ENCODE measurements around the gene ARFRP1. TPM values are rescaled to one million over a fixed set of nuclear protein-coding genes. Genes with fewer than 3 reads are reported as not detected.
A peak's percentile ranks its signal among the peaks of the same experiment; 100 is the strongest.
"Not testable (repeated sequence)": the region's sequence is repeated elsewhere in the genome, so short reads cannot be mapped to it uniquely, and the experiment has no call there.

ARFRP1 gene
- total RNA-seq, 1 donor from 2014 or later, result 66.0 TPM

- POLR2A ChIA-PET, result interaction anchor here (1.1 to 2.0 kb wide), 2 partner anchors 10 to 25 kb away, joined by 4 to 7 read pairs; partner anchors contain the start of gene GMEB2
- no peak for DNase-seq
These were observed 55.4 kb downstream of the ARFRP1 start for GRCh38 chr20:63652192-63652980.

GRCh38 chr20:63651942-63652191 lies 55.9 kb downstream of the ARFRP1 start:
- Mint-ChIP-seq H3K4me3 (peak overlapping the region; percentile 68), H3K9me3 (no peaks in the 10 kb centered on the region), H3K27ac (no peak overlapping the region), H3K36me3 (ENCODE audit: low read depth) (no peaks in the 10 kb centered on the region), H3K27me3 (peaks cover 6% of the 10 kb centered on the region), H3K4me1 (peaks cover 15% of the 10 kb centered on the region)
- TF ChIP-seq CTCF (IDR thresholded peaks at IDR 0.05), result no peak
- CTCF ChIA-PET, result no interaction called here
- no peak for DNase-seq
- no peak for ATAC-seq (ENCODE audit: low read depth)
- intact Hi-C loops (cut with micrococcal nuclease), result loop anchor here (10.0 kb wide), 1 partner anchor 83 kb away; the partner anchor contains the start of genes LIME1 and SLC2A4RG
- POLR2A ChIA-PET, result interaction anchor here (1.1 kb wide), 1 partner anchor 10 kb away, joined by 4 read pairs; no protein-coding TSS in a partner anchor

More at GRCh38 chr20:63652192-63652980, 55.4 kb downstream of the ARFRP1 start:
- Mint-ChIP-seq H3K27me3 (peaks cover 6% of the 10 kb centered on the region), H3K36me3 (ENCODE audit: low read depth) (no peaks in the 10 kb centered on the region), H3K4me1 (peaks cover 15% of the 10 kb centered on the region), H3K27ac (no peak overlapping the region), H3K9me3 (no peaks in the 10 kb centered on the region), H3K4me3 (peak overlapping the region; percentile 52)
- intact Hi-C loops (cut with micrococcal nuclease), result loop anchor here (10.0 kb wide), 1 partner anchor 82 kb away; the partner anchor contains the start of genes LIME1 and SLC2A4RG
- TF ChIP-seq CTCF (IDR thresholded peaks at IDR 0.05), result no peak
- CTCF ChIA-PET, result no interaction called here
- ATAC-seq (ENCODE audit: low read depth), result peak; percentile 35

GRCh38 chr20:63650486-63650885 lies 57.3 kb downstream of the ARFRP1 start:
- POLR2A ChIA-PET; H3K27ac Mint-ChIP-seq; CTCF ChIA-PET; ATAC-seq (ENCODE audit: low read depth); H3K9me3 Mint-ChIP-seq; H3K4me3 Mint-ChIP-seq; DNase-seq; H3K27me3 Mint-ChIP-seq; H3K36me3 Mint-ChIP-seq (ENCODE audit: low read depth): not testable (repeated sequence)
- intact Hi-C loops (cut with micrococcal nuclease), result loop anchor here (10.0 kb wide), 1 partner anchor 84 kb away; the partner anchor contains the start of genes LIME1 and SLC2A4RG
- H3K4me1 Mint-ChIP-seq, result peaks cover 15% of the 10 kb centered on the region

GRCh38 chr20:63648895-63649589 lies 58.7 kb downstream of the ARFRP1 start:
- Mint-ChIP-seq H3K27me3 (peaks cover 3% of the 10 kb centered on the region), H3K4me1 (peaks cover 13% of the 10 kb centered on the region), H3K27ac (no peak overlapping the region), H3K9me3 (no peaks in the 10 kb centered on the region), H3K36me3 (ENCODE audit: low read depth) (no peaks in the 10 kb centered on the region), H3K4me3 (no peak overlapping the region)
- intact Hi-C loops (cut with micrococcal nuclease), result no loop called here
- no peak for ATAC-seq (ENCODE audit: low read depth)
- TF ChIP-seq CTCF (IDR thresholded peaks at IDR 0.05), result no peak
- no peak for DNase-seq
- CTCF ChIA-PET, result no interaction called here
- POLR2A ChIA-PET, result no interaction called here

Other genes with a start within 250 kb of the ARFRP1 start
- gene KCNQ2, start 235.3 kb downstream of the ARFRP1 start, total RNA-seq, result not detected in 2 replicates
- gene EEF1A2, start 208.9 kb downstream of the ARFRP1 start, total RNA-seq, result 1.2 and 1.6 TPM in 2 replicates
- gene PPDPF, start 187.2 kb downstream of the ARFRP1 start, total RNA-seq, result 170 and 172 TPM in 2 replicates
- 0.49 and 0.69 TPM in 2 replicates for gene PTK6, start 170.6 kb downstream of the ARFRP1 start, total RNA-seq
- gene SRMS, start 160.2 kb downstream of the ARFRP1 start, total RNA-seq, result 0.16 TPM in 1 of 2 replicates, not detected in the other
- 0.78 and 1.3 TPM in 2 replicates for gene FNDC11, start 153.8 kb downstream of the ARFRP1 start, total RNA-seq
- gene HELZ2, start 133.7 kb downstream of the ARFRP1 start, total RNA-seq, result 25.4 and 28.9 TPM in 2 replicates
- 16.9 and 17.4 TPM in 2 replicates for gene GMEB2, start 80.9 kb downstream of the ARFRP1 start, total RNA-seq
- gene STMN3, start 54.6 kb downstream of the ARFRP1 start, total RNA-seq, result 4.9 and 6.1 TPM in 2 replicates
- 24.1 and 33.8 TPM in 2 replicates for gene RTEL1, start 49.7 kb downstream of the ARFRP1 start, total RNA-seq
- not detected in 2 replicates for gene TNFRSF6B, start 11.3 kb downstream of the ARFRP1 start, total RNA-seq
- gene ZGPAT, start 63 bp upstream of the ARFRP1 start, total RNA-seq, result 40.7 and 44.0 TPM in 2 replicates
- gene LIME1, start 28.7 kb upstream of the ARFRP1 start, total RNA-seq, result 10.2 and 10.8 TPM in 2 replicates
- gene SLC2A4RG, start 31.8 kb upstream of the ARFRP1 start, total RNA-seq, result 20.9 and 28.1 TPM in 2 replicates
- 0.46 and 0.49 TPM in 2 replicates for gene ZBTB46, start 123.3 kb upstream of the ARFRP1 start, total RNA-seq
- gene ABHD16B, start 153.5 kb upstream of the ARFRP1 start, total RNA-seq, result not detected in 2 replicates
- gene TPD52L2, start 157.3 kb upstream of the ARFRP1 start, total RNA-seq, result 36.7 and 38.8 TPM in 2 replicates
- 27.5 and 28.6 TPM in 2 replicates for gene DNAJC5, start 187.2 kb upstream of the ARFRP1 start, total RNA-seq
- 43.6 and 49.7 TPM in 2 replicates for gene UCKL1, start 248.4 kb upstream of the ARFRP1 start, total RNA-seq